Measurements from ENCODE around the gene ERCC6L.

- TF ChIP-seq CTCF (conservative IDR thresholded peaks at IDR 0.05; ENCODE audit: low read depth, low read length) (no peak), BHLHE40 (IDR thresholded peaks at IDR 0.05; ENCODE audit: low read depth, low read length) (no peak), POLR2A (IDR thresholded peaks at IDR 0.05; ENCODE audit: low read depth, low read length) (no peak)
Observed at GRCh38 chrX:72253686-72254085, 14.9 kb upstream of the ERCC6L start.

All from IMR-90 (cell line).